Epidermal melanocyte (primary cell): ENCODE data around the gene DCST1.

Experiments used
- DNase-seq: peaks from one replicate; pipeline ENCODE4 v3.0.0; 2011; ENCODE audit warnings: low spot score; ENCODE audit not compliant: insufficient read length

The DCST1 gene

GRCh38 chr1:155032886-155033285 is 738 bp upstream of the DCST1 start:
- DNase-seq, result no peak

GRCh38 chr1:155034318-155035208 is 939 bp downstream of the DCST1 start:
- DNase-seq, result no peak

GRCh38 chr1:155035936-155036335 is 2.3 kb downstream of the DCST1 start:
- no peak for DNase-seq

GRCh38 chr1:155037043-155037442 is 3.4 kb downstream of the DCST1 start:
- DNase-seq, result no peak

GRCh38 chr1:155037851-155038441 is 4.3 kb downstream of the DCST1 start:
- DNase-seq, result no peak

GRCh38 chr1:155038602-155039307 is 5.1 kb downstream of the DCST1 start:
- no peak for DNase-seq

- DNase-seq, result no peak
Measured at GRCh38 chr1:155039308-155039669, 5.7 kb downstream of the DCST1 start.

- no peak for DNase-seq
Measured at GRCh38 chr1:155040358-155041093, 6.9 kb downstream of the DCST1 start.

GRCh38 chr1:155042789-155043188 is 9.2 kb downstream of the DCST1 start:
- DNase-seq, result no peak

- no peak for DNase-seq
Measured at GRCh38 chr1:155043301-155043702, 9.7 kb downstream of the DCST1 start.

- DNase-seq, result no peak
Measured at GRCh38 chr1:155043793-155044192, 10.2 kb downstream of the DCST1 start.

GRCh38 chr1:155044365-155044764 is 10.7 kb downstream of the DCST1 start:
- no peak for DNase-seq

- peak; percentile 93 for DNase-seq
Measured at GRCh38 chr1:155044812-155045657, 11.4 kb downstream of the DCST1 start.

GRCh38 chr1:155048449-155049334 is 15.1 kb downstream of the DCST1 start:
- DNase-seq, result no peak

GRCh38 chr1:155049651-155050559 is 16.3 kb downstream of the DCST1 start:
- no peak for DNase-seq

GRCh38 chr1:155050560-155051341 is 17.1 kb downstream of the DCST1 start, which contains the start of gene ADAM15:
Gene ADAM15, plus strand, starts transcription at chr1:155051316. Its CDS starts 71 bp downstream, at chr1:155051387.
- peak; percentile 96 for DNase-seq

- DNase-seq, result no peak
Measured at GRCh38 chr1:155051342-155051776, 17.7 kb downstream of the DCST1 start.
